Measurements from ENCODE around the gene CTDP1. TPM values are rescaled to one million over a fixed set of nuclear protein-coding genes. Genes with fewer than 3 reads are reported as not detected.

The CTDP1 gene
- polyA plus RNA-seq, 1 donor (not counting 4 experiments of a cell fraction or from before 2014, with no cell fraction given), result 9.2 TPM

- TF ChIP-seq CTCF (optimal IDR thresholded peaks at IDR 0.05 in 1 of 3, IDR thresholded peaks at IDR 0.05 in 1 of 3, conservative IDR thresholded peaks at IDR 0.05 in 1 of 3; ENCODE audit: extremely low read depth in 1 of 3, insufficient read depth in 2 of 3, low read length in 3 of 3) (no peak), EZH2 (IDR thresholded peaks at IDR 0.05; ENCODE audit: low read length) (no peak)
- no peaks in the 10 kb centered on the region for H4K20me1 ChIP-seq (ENCODE audit: control insufficient read depth, extremely low read depth, insufficient read depth, low read length)
Observed at GRCh38 chr18:79697976-79698375, 18.4 kb downstream of the CTDP1 start.

GRCh38 chr18:79698668-79699335, 19.2 kb downstream of the CTDP1 start:
- TF ChIP-seq CTCF (optimal IDR thresholded peaks at IDR 0.05 in 1 of 3, IDR thresholded peaks at IDR 0.05 in 1 of 3, conservative IDR thresholded peaks at IDR 0.05 in 1 of 3; ENCODE audit: extremely low read depth in 1 of 3, insufficient read depth in 2 of 3, low read length in 3 of 3) (no peak), EZH2 (IDR thresholded peaks at IDR 0.05; ENCODE audit: low read length) (no peak)
- Histone ChIP-seq H3K9me3 (ENCODE audit: control insufficient read depth, low read depth, low read length) (no peaks in the 10 kb centered on the region), H3K9ac (ENCODE audit: control insufficient read depth, extremely low read depth, insufficient read depth, low read length) (no peak overlapping the region), H3K36me3 (ENCODE audit: control insufficient read depth in 2 of 2, extremely low read depth in 1 of 2, insufficient read depth in 2 of 2, low read length in 2 of 2) (peaks cover 28 to 32% of the 10 kb centered on the region in 2 experiments), H2AFZ (ENCODE audit: control insufficient read depth, low read length) (no peak overlapping the region), H3K27ac (ENCODE audit: control insufficient read depth, insufficient read depth, low read length) (no peak overlapping the region), H3K27me3 (ENCODE audit: control insufficient read depth, extremely low read depth, insufficient read depth, low read length) (no peaks in the 10 kb centered on the region), H3K4me1 (ENCODE audit: control insufficient read depth, extremely low read depth, insufficient read depth, low read length) (no peaks in the 10 kb centered on the region), H3K79me2 (ENCODE audit: control insufficient read depth, insufficient read depth, low read length) (peaks cover 29% of the 10 kb centered on the region), H3K9me1 (ENCODE audit: control insufficient read depth, extremely low read depth, insufficient read depth, low read length) (no peaks in the 10 kb centered on the region), H3K4me2 (ENCODE audit: control insufficient read depth, extremely low read depth, insufficient read depth, low read depth, low read length) (no peak overlapping the region), H3K4me3 (ENCODE audit: control insufficient read depth in 2 of 3, extremely low read depth in 1 of 3, insufficient read depth in 2 of 3, low read depth in 1 of 3, low read length in 3 of 3) (no peak overlapping the region), H4K20me1 (ENCODE audit: control insufficient read depth, extremely low read depth, insufficient read depth, low read length) (no peaks in the 10 kb centered on the region)
- no peak for FAIRE-seq
- dilution Hi-C loops (cut with MboI; ENCODE audit: extremely low pct_ligation_motif_present, low sequenced_read_pairs), result no loop called here
- DNase-seq (ENCODE audit: low read depth, low spot score), result no peak

More at GRCh38 chr18:79697976-79698375, 18.4 kb downstream of the CTDP1 start:
- DNase-seq (ENCODE audit: low read depth, low spot score) (no peak), FAIRE-seq (no peak)
- H3K27ac ChIP-seq (ENCODE audit: control insufficient read depth, insufficient read depth, low read length), result no peak overlapping the region
- H3K4me1 ChIP-seq (ENCODE audit: control insufficient read depth, extremely low read depth, insufficient read depth, low read length), result no peaks in the 10 kb centered on the region
- no peak overlapping the region for H3K4me2 ChIP-seq (ENCODE audit: control insufficient read depth, extremely low read depth, insufficient read depth, low read depth, low read length)
- no peak overlapping the region for H3K4me3 ChIP-seq (ENCODE audit: control insufficient read depth in 2 of 3, extremely low read depth in 1 of 3, insufficient read depth in 2 of 3, low read depth in 1 of 3, low read length in 3 of 3)
- no peaks in the 10 kb centered on the region for H3K9me3 ChIP-seq (ENCODE audit: control insufficient read depth, low read depth, low read length)
- H2AFZ ChIP-seq (ENCODE audit: control insufficient read depth, low read length), result no peak overlapping the region
- dilution Hi-C loops (cut with MboI; ENCODE audit: extremely low pct_ligation_motif_present, low sequenced_read_pairs), result no loop called here
- no peaks in the 10 kb centered on the region for H3K27me3 ChIP-seq (ENCODE audit: control insufficient read depth, extremely low read depth, insufficient read depth, low read length)
- peaks cover 28% of the 10 kb centered on the region in 2 experiments for H3K36me3 ChIP-seq (ENCODE audit: control insufficient read depth in 2 of 2, extremely low read depth in 1 of 2, insufficient read depth in 2 of 2, low read length in 2 of 2)
- peaks cover 31% of the 10 kb centered on the region for H3K79me2 ChIP-seq (ENCODE audit: control insufficient read depth, insufficient read depth, low read length)
- H3K9me1 ChIP-seq (ENCODE audit: control insufficient read depth, extremely low read depth, insufficient read depth, low read length), result no peaks in the 10 kb centered on the region
- no peak overlapping the region for H3K9ac ChIP-seq (ENCODE audit: control insufficient read depth, extremely low read depth, insufficient read depth, low read length)

Data from keratinocyte (primary cell).